GM12878 (cell line): ENCODE measurements around the gene ENAH. TPM values are rescaled to one million over a fixed set of nuclear protein-coding genes. Genes with fewer than 3 reads are reported as not detected.

ENCODE experiments used
- ATAC-seq: fragments of 200-7000 bp; cut with Tn5 transposase; 3 replicates; pipeline ENCODE4 v1.9.1; 2020; ENCODE audit warnings: mild to moderate bottlenecking, moderate library complexity
- BruUV-seq: library from RNA; stranded (reverse); fragments of 400-500 nt; replicated peaks from 2 replicates; lab custom pipeline; 2021; lab: Mats Ljungman, UMichigan
- CTCF ChIA-PET: fragments of 300-600 bp; sonication (Branson Sonifier 250); formaldehyde crosslinking; extraction: SDS; loops from one replicate; lab custom pipeline; 2021; ENCODE audit warnings: inconsistent platforms; lab: Yijun Ruan, JAX
- POLR2A ChIA-PET: fragments of 350-600 bp; formaldehyde crosslinking; extraction: SDS; loops from one replicate; lab custom pipeline; 2021; ENCODE audit warnings: inconsistent platforms; lab: Charles Lee
- RAD21 ChIA-PET: fragments of 300-600 bp; sonication (Branson Sonifier 250); formaldehyde crosslinking; loops from one replicate; lab custom pipeline; 2023; ENCODE audit warnings: antibody characterized with exemption; ENCODE audit not compliant: unreplicated experiment; lab: Charles Lee
- SMC1A ChIA-PET: fragments of 300-600 bp; sonication (Branson Sonifier 250); formaldehyde crosslinking; loops from one replicate; lab custom pipeline; 2023; ENCODE audit not compliant: unreplicated experiment, uncharacterized antibody; lab: Charles Lee
- DNase-seq: peaks from one replicate; pipeline ENCODE4 v3.0.0-alpha.2; 2011; ENCODE audit warnings: low read depth, low spot score
- FAIRE-seq: peaks from 3 replicates; lab custom pipeline; 2011; peaks lifted over from hg19 to GRCh38; lab: Jason Lieb, UNC
- H2AFZ ChIP-seq: 2 replicates; pipeline ENCODE4 v1.6.0; 2011; ENCODE audit warnings: low read depth, low read length, control low read depth; ENCODE audit not compliant: control insufficient read depth
- H3K27ac ChIP-seq: 2 replicates; pipeline ENCODE4 v1.5.1; 2011; ENCODE audit warnings: control low read depth; ENCODE audit not compliant: control insufficient read depth, insufficient read depth
- H3K27me3 ChIP-seq, 2 experiments: replicated peaks in 1 of 2; 2 replicates each; pipeline versions ENCODE4 v1.6.0 to v1.6.1; 2011; ENCODE audit warnings: low read length in 1 of 2; ENCODE audit not compliant: control insufficient read depth in 2 of 2, insufficient read depth in 2 of 2
- H3K36me3 ChIP-seq, 2 experiments: 2 replicates each; pipeline ENCODE4 v1.5.1; 2011; ENCODE audit warnings: low read length in 1 of 2; ENCODE audit not compliant: control insufficient read depth in 2 of 2, insufficient read depth in 2 of 2
- H3K4me1 ChIP-seq: 2 replicates; pipeline ENCODE4 v1.6.1; 2011; ENCODE audit warnings: mild to moderate bottlenecking, low read length, moderate library complexity, mixed read lengths; ENCODE audit not compliant: control insufficient read depth, insufficient read depth
- H3K4me2 ChIP-seq: 2 replicates; pipeline ENCODE4 v1.6.0; 2011; ENCODE audit warnings: control low read depth; ENCODE audit not compliant: control insufficient read depth, insufficient read depth
- H3K4me3 ChIP-seq: fragments of 200-600 bp; sonication (generic); 2 replicates; pipeline ENCODE4 v1.5.1; 2016
- H3K79me2 ChIP-seq: 2 replicates; pipeline ENCODE4 v1.6.0; 2011; ENCODE audit warnings: low read length; ENCODE audit not compliant: control insufficient read depth, insufficient read depth
- H3K9ac ChIP-seq: 2 replicates; pipeline ENCODE4 v1.8.0; 2011; ENCODE audit warnings: low read length, control low read depth, mixed read lengths; ENCODE audit not compliant: control insufficient read depth, insufficient read depth
- H3K9me3 ChIP-seq: replicated peaks from 3 replicates; pipeline ENCODE4 v1.5.1; 2011; ENCODE audit warnings: mild to moderate bottlenecking, low read length; ENCODE audit not compliant: control insufficient read depth, insufficient read depth
- H4K20me1 ChIP-seq: 2 replicates; pipeline ENCODE4 v1.6.0; 2011; ENCODE audit not compliant: control insufficient read depth, insufficient read depth
- ATF7 ChIP-seq: fragments of 450-650 bp; IDR thresholded peaks from 2 replicates; pipeline ENCODE4 v1.6.1; 2016; ENCODE audit warnings: low read depth, mild to moderate bottlenecking
- BACH1 ChIP-seq: fragments of 450-650 bp; IDR thresholded peaks from 2 replicates; pipeline ENCODE4 v1.6.1; 2017; ENCODE audit warnings: mild to moderate bottlenecking, borderline replicate concordance
- CBX5 ChIP-seq: sonication (generic); IDR thresholded peaks from 2 replicates; pipeline ENCODE4 v1.6.1; 2016; ENCODE audit warnings: low read depth, moderate library complexity, mild to moderate bottlenecking, inconsistent platforms
- CEBPB ChIP-seq, 2 experiments: fragments of 150-350 bp in 1 of 2; IDR thresholded peaks; 2 replicates each; pipeline ENCODE4 v1.6.1; 2012 to 2014; ENCODE audit warnings: low read depth in 2 of 2, low read length in 2 of 2, borderline replicate concordance in 1 of 2, inconsistent platforms in 1 of 2
- CHD1 ChIP-seq: IDR thresholded peaks from 2 replicates; pipeline ENCODE4 v1.6.1; 2012; ENCODE audit warnings: low read depth, low read length, improper control_type of control experiment
- FOXM1 ChIP-seq: IDR thresholded peaks from 2 replicates; pipeline ENCODE4 v1.6.1; 2012; ENCODE audit warnings: low read depth, mild to moderate bottlenecking, inconsistent platforms, low read length, moderate library complexity
- MEF2A ChIP-seq: IDR thresholded peaks from 2 replicates; pipeline ENCODE4 v1.6.1; 2011; ENCODE audit warnings: low read depth, mild to moderate bottlenecking, low read length, moderate library complexity; ENCODE audit not compliant: insufficient read depth
- MYC ChIP-seq: IDR thresholded peaks from 2 replicates; pipeline ENCODE4 v1.6.1; 2011; ENCODE audit warnings: mild to moderate bottlenecking, low read length, moderate library complexity, inconsistent platforms; ENCODE audit not compliant: insufficient read depth, insufficient replicate concordance, insufficient read length, severe bottlenecking
- NFXL1 ChIP-seq: fragments of 450-650 bp; IDR thresholded peaks from 2 replicates; pipeline ENCODE4 v1.6.1; 2017; ENCODE audit warnings: antibody characterized with exemption, mild to moderate bottlenecking, borderline replicate concordance
- POLR2AphosphoS5 ChIP-seq: IDR thresholded peaks from 2 replicates; pipeline ENCODE4 v1.6.1; 2011; ENCODE audit warnings: mild to moderate bottlenecking, low read length, inconsistent platforms
- RAD21 ChIP-seq: IDR thresholded peaks from 2 replicates; pipeline ENCODE4 v1.6.1; 2011; ENCODE audit warnings: mild to moderate bottlenecking, low read depth, low read length, moderate library complexity; ENCODE audit not compliant: insufficient read depth
- RB1 ChIP-seq: fragments of 450-650 bp; formaldehyde crosslinking; IDR thresholded peaks from 2 replicates; pipeline ENCODE4 v1.6.1; 2017; ENCODE audit warnings: mild to moderate bottlenecking, borderline replicate concordance
- SMAD1 ChIP-seq: fragments of 450-650 bp; IDR thresholded peaks from 2 replicates; pipeline ENCODE4 v1.6.1; 2018; ENCODE audit warnings: mild to moderate bottlenecking, low read depth; ENCODE audit not compliant: partially characterized antibody
- SMAD5 ChIP-seq: IDR thresholded peaks from 2 replicates; pipeline ENCODE4 v1.6.1; 2016; ENCODE audit warnings: antibody characterized with exemption, low read depth
- TAF1 ChIP-seq: IDR thresholded peaks from 2 replicates; pipeline ENCODE4 v1.6.1; 2011; ENCODE audit warnings: mild to moderate bottlenecking, low read depth, low read length, borderline replicate concordance
- YBX1 ChIP-seq: fragments of 450-650 bp; IDR thresholded peaks from 2 replicates; pipeline ENCODE4 v1.6.1; 2016; ENCODE audit warnings: antibody characterized with exemption
- WGBS: methylation state at CpG from one replicate; pipeline ENCODE4 v1.1.6; 2016; ENCODE audit warnings: low lambda C conversion rate; ENCODE audit not compliant: insufficient replicate concordance, insufficient coverage; ENCODE audit errors: missing lambda C conversion rate; 5-methylcytosine and 5-hydroxymethylcytosine counted together
- in situ Hi-C: fragments of 300-500 bp; cut with MboI; formaldehyde crosslinking; loops from 9 replicates; pipeline ENCODE4 v1.14.3; 2018; ENCODE audit warnings: mixed read lengths
- intact Hi-C: fragments of 100-400 bp; cut with micrococcal nuclease; formaldehyde crosslinking; loops from one replicate; pipeline ENCODE4 v1.14.2; 2022; ENCODE audit not compliant: unreplicated experiment
- polyA plus RNA-seq, 11 experiments: library from polyadenylated mRNA; depleted of rRNA in 4 of 11; unstranded in 6 of 11; stranded (reverse) in 5 of 11; fragments of >200 nt; fragmentation: Nextera tagmentation in 4 of 11; fragmentation: Illumina TruSeq in 1 of 11; extraction: Ambion mirVana in 4 of 11; extraction: Trizol in 1 of 11; gene quantifications; 1 replicate in 1 of 11; 2 replicates in 10 of 11; pipeline versions ENCODE4 v1.2.1 to v1.2.3, GENCODE V29; 2011 to 2016; ENCODE audit warnings: inconsistent platforms in 2 of 11, missing spikeins in 2 of 11, low read depth in 1 of 11
- total RNA-seq, 4 experiments: library from RNA; depleted of rRNA in 3 of 4; stranded (reverse); fragments of >200 nt in 3 of 4; fragmentation: Illumina TruSeq in 1 of 4; extraction: Trizol in 1 of 4; gene quantifications; 2 replicates each; pipeline versions ENCODE4 v1.2.1 to v1.2.3, GENCODE V29; 2013 to 2021
- TF ChIP-seq, protein P1 (sequence below): IDR thresholded peaks from 2 replicates; pipeline ENCODE4 v1.6.1; 2011; ENCODE audit warnings: borderline replicate concordance, low read depth, mild to moderate bottlenecking, moderate library complexity, mixed read lengths, low read length; ENCODE audit not compliant: insufficient read depth; ENCODE audit errors: extremely low read length
- TF ChIP-seq, protein P2 (sequence below): fragments of 150-350 bp; IDR thresholded peaks from 2 replicates; pipeline ENCODE4 v1.6.1; 2014; ENCODE audit warnings: mild to moderate bottlenecking, low read depth, low read length
- TF ChIP-seq, protein P3 (sequence below): IDR thresholded peaks from 2 replicates; pipeline ENCODE4 v1.6.1; 2012; ENCODE audit warnings: low read length, inconsistent platforms
- TF ChIP-seq, protein P4 (sequence below): fragments of 450-650 bp; IDR thresholded peaks from 2 replicates; pipeline ENCODE4 v1.6.1; 2014; ENCODE audit warnings: mild to moderate bottlenecking

Gene ENAH
- total and polyA plus RNA-seq, 10 of the 15 experiments (the other 5 are each of a cell fraction or from before 2014, with no cell fraction given) = under 0.01 to 0.62 (median 0.06) TPM; not detected in 5

DNA sequence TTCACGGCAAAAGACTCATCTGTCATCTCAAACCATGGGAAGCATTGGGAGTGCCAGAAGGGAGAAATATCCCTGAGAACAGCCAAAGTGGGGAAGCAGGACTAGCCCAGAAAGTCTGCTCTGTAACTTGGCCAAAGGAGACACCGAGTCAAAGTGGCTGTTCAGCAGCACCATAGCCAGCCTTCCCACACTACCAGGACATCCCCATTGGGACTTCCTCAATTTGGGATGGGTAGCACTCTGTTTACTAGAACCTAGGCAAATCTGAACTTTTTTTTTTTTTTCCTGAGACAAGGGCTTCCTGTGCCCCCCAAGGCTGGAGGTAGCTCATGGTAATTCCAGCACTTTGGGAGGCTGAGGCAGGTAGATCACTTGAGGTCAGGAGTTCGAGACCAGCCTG lies 93.0 kb downstream of the ENAH start (continued):
- no peak for TF ChIP-seq ATF7
- no peak for TF ChIP-seq POLR2AphosphoS5
- TF ChIP-seq, protein P1, sequence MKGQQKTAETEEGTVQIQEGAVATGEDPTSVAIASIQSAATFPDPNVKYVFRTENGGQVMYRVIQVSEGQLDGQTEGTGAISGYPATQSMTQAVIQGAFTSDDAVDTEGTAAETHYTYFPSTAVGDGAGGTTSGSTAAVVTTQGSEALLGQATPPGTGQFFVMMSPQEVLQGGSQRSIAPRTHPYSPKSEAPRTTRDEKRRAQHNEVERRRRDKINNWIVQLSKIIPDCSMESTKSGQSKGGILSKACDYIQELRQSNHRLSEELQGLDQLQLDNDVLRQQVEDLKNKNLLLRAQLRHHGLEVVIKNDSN = no peak
- no peak for TF ChIP-seq BACH1

DNA sequence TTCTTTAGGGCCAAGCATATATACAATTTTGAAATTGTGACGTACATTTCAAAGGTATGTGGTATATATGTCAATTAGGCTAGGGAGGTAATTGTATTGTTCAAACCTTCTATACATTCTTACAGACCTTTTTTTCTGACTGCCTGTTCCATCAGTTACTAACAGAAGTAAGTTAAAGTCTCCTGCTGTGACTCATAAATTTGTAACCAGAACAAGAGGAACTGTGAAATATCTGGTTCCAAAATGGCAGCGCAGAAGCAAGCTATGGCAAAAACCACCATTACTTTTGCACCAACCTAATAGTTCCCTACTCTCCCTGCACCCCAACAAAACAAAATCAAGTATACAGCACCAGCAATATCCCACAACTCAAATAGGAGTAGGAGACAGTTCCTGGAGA lies 93.6 kb downstream of the ENAH start:
- H3K36me3 ChIP-seq = no peaks in the 10 kb centered on the region
- no peaks in the 10 kb centered on the region for H3K79me2 ChIP-seq
- no peak overlapping the region for H2AFZ ChIP-seq
- no peaks in the 10 kb centered on the region for H3K9me3 ChIP-seq
- POLR2A ChIA-PET = no interaction called here
- H4K20me1 ChIP-seq = no peaks in the 10 kb centered on the region
- no peak overlapping the region for H3K4me3 ChIP-seq
- no peaks in the 10 kb centered on the region for H3K27me3 ChIP-seq
- no TSS peak for BruUV-seq
- H3K27ac ChIP-seq = no peak overlapping the region
- intact Hi-C loops = loop anchor here (10.0 kb wide), 1 partner anchor 285 kb away; no protein-coding TSS in a partner anchor
- SMC1A ChIA-PET = no interaction called here
- no peaks in the 10 kb centered on the region for H3K4me1 ChIP-seq
- WGBS = 83% methylated on average over 2 of the region's 2 CpGs
- no peak for ATAC-seq
- DNase-seq = no peak
- CTCF ChIA-PET = interaction anchor here (1.3 kb wide), 1 partner anchor 18 kb away, joined by 3 read pairs; no protein-coding TSS in a partner anchor
- RAD21 ChIA-PET = no interaction called here
- H3K9ac ChIP-seq = no peak overlapping the region
- in situ Hi-C loops = no loop called here
- no peak for FAIRE-seq
- H3K4me2 ChIP-seq = no peak overlapping the region
- TF ChIP-seq MEF2A (no peak), CEBPB (IDR thresholded peaks at IDR 0.05; ENCODE audit: borderline replicate concordance in 1 of 2, low read depth in 2 of 2, low read length in 2 of 2) (no peak), MYC (no peak), NFXL1 (no peak), SMAD5 (no peak), SMAD1 (no peak), RAD21 (no peak), CBX5 (no peak), FOXM1 (no peak), CHD1 (no peak), RB1 (no peak), YBX1 (no peak), TAF1 (no peak)
- TF ChIP-seq, protein P2, sequence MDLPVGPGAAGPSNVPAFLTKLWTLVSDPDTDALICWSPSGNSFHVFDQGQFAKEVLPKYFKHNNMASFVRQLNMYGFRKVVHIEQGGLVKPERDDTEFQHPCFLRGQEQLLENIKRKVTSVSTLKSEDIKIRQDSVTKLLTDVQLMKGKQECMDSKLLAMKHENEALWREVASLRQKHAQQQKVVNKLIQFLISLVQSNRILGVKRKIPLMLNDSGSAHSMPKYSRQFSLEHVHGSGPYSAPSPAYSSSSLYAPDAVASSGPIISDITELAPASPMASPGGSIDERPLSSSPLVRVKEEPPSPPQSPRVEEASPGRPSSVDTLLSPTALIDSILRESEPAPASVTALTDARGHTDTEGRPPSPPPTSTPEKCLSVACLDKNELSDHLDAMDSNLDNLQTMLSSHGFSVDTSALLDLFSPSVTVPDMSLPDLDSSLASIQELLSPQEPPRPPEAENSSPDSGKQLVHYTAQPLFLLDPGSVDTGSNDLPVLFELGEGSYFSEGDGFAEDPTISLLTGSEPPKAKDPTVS = no peak
- TF ChIP-seq, protein P3, sequence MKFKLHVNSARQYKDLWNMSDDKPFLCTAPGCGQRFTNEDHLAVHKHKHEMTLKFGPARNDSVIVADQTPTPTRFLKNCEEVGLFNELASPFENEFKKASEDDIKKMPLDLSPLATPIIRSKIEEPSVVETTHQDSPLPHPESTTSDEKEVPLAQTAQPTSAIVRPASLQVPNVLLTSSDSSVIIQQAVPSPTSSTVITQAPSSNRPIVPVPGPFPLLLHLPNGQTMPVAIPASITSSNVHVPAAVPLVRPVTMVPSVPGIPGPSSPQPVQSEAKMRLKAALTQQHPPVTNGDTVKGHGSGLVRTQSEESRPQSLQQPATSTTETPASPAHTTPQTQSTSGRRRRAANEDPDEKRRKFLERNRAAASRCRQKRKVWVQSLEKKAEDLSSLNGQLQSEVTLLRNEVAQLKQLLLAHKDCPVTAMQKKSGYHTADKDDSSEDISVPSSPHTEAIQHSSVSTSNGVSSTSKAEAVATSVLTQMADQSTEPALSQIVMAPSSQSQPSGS = no peak
- TF ChIP-seq, protein P4, sequence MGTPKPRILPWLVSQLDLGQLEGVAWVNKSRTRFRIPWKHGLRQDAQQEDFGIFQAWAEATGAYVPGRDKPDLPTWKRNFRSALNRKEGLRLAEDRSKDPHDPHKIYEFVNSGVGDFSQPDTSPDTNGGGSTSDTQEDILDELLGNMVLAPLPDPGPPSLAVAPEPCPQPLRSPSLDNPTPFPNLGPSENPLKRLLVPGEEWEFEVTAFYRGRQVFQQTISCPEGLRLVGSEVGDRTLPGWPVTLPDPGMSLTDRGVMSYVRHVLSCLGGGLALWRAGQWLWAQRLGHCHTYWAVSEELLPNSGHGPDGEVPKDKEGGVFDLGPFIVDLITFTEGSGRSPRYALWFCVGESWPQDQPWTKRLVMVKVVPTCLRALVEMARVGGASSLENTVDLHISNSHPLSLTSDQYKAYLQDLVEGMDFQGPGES = no peak
